ENCODE measurements around the gene TFDP2. TPM values are rescaled to one million over a fixed set of nuclear protein-coding genes. Genes with fewer than 3 reads are reported as not detected.
"Not testable (repeated sequence)": the region's sequence is repeated elsewhere in the genome, so short reads cannot be mapped to it uniquely, and the experiment has no call there.

TFDP2 gene
- total RNA-seq, 3 donors from 2014 or later = 55.9 to 93.5 (median 59.3) TPM

DNA sequence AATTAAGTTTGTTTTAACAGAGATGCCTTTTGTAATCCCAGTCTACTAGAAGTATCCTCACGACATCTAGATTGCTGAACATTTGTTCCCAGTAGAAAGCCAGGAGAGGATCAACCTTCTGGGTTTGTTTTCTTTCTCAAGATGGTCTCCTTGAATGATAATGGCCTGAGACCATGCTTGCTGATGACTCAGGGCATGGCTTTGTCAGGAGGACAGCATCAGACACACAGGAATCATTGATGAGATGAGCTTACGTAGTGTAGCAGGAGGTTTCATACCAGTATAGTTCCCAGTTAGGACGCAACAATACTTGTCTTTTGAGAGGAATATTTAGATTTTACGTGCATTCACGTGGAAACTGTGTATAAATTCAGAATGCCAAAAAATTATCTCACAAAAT is 234.3 kb downstream of the TFDP2 start:
- Histone ChIP-seq H3K9me3 (no peaks in the 10 kb centered on the region), H3K36me3 (no peaks in the 10 kb centered on the region), H3K27me3 (no peaks in the 10 kb centered on the region), H3K27ac (no peak overlapping the region), H3K4me1 (no peaks in the 10 kb centered on the region), H3K4me3 (no peak overlapping the region)
- intact Hi-C loops (cut with DNase I; ENCODE audit: low total_unique reads) = no loop called here
- no peak for DNase-seq (ENCODE audit: low spot score in 2 of 2)
- TF ChIP-seq, protein P1, sequence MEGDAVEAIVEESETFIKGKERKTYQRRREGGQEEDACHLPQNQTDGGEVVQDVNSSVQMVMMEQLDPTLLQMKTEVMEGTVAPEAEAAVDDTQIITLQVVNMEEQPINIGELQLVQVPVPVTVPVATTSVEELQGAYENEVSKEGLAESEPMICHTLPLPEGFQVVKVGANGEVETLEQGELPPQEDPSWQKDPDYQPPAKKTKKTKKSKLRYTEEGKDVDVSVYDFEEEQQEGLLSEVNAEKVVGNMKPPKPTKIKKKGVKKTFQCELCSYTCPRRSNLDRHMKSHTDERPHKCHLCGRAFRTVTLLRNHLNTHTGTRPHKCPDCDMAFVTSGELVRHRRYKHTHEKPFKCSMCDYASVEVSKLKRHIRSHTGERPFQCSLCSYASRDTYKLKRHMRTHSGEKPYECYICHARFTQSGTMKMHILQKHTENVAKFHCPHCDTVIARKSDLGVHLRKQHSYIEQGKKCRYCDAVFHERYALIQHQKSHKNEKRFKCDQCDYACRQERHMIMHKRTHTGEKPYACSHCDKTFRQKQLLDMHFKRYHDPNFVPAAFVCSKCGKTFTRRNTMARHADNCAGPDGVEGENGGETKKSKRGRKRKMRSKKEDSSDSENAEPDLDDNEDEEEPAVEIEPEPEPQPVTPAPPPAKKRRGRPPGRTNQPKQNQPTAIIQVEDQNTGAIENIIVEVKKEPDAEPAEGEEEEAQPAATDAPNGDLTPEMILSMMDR (IDR thresholded peaks at IDR 0.05) = no peak
- TF ChIP-seq POLR2A (IDR thresholded peaks at IDR 0.05) (no peak), POLR2AphosphoS5 (IDR thresholded peaks at IDR 0.05) (no peak)

DNA sequence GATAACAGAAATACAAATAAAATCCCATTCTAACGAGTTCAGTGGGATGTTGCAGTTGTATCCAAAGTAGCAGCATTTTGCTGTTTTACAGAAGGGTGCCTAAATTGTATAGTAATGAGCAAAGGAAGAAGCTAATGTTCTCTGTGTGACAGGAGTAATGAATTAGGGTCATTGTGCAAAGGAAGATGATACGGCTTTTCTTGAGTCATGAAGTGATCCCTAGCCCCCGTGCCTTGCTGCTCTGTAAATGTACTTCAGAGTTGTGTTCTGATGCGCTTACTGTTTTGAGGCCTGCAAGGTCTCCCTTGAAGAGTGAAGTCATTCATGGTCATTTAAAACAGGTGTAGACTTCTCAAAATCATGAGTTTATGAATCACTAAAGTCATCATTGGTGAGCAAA is 235.0 kb downstream of the TFDP2 start:
- Histone ChIP-seq H3K9me3 (no peaks in the 10 kb centered on the region), H3K36me3 (no peaks in the 10 kb centered on the region), H3K4me1 (no peaks in the 10 kb centered on the region), H3K27me3 (no peaks in the 10 kb centered on the region), H3K27ac (no peak overlapping the region), H3K4me3 (no peak overlapping the region)
- intact Hi-C loops (cut with DNase I; ENCODE audit: low total_unique reads) = no loop called here
- DNase-seq (ENCODE audit: low spot score in 2 of 2) = no peak
- TF ChIP-seq, protein P1 (IDR thresholded peaks at IDR 0.05) = no peak
- TF ChIP-seq POLR2A (IDR thresholded peaks at IDR 0.05) (no peak), POLR2AphosphoS5 (IDR thresholded peaks at IDR 0.05) (no peak)

DNA sequence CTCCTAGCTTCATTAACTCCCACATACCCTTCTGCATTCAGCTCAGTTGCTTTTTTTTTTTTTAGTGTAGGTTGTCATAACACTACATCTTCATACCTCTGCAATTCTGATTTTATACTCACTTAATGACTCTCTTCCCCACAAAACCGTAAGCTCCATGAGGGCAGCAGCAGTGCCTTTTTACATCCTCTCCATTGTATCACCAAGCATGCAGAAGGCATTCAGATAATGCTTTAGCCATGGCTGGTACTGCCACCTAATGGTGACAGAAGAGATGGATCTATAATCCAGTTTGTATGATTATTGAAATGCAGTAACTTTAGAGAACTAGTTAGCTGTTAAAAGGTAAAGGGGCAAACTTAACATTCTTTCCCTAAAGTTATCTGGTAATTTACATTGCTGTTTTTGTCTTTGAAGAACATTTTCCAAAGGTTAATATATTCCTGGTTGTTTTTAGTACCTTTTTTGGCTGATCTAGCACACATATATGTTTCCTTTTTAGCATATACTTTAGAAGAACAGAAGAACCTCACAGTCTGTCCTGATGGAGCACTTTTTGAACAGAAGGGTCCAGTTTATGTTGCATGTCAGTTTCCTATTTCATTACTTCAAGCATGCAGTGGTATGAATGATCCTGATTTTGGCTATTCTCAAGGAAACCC is 236.1 kb downstream of the TFDP2 start:
- H3K4me1 ChIP-seq = no peaks in the 10 kb centered on the region
- no peaks in the 10 kb centered on the region for H3K27me3 ChIP-seq
- H3K36me3 ChIP-seq = no peaks in the 10 kb centered on the region
- no peaks in the 10 kb centered on the region for H3K9me3 ChIP-seq
- intact Hi-C loops (cut with DNase I; ENCODE audit: low total_unique reads) = no loop called here
- DNase-seq (ENCODE audit: low spot score in 2 of 2) = no peak
- TF ChIP-seq, protein P1 (IDR thresholded peaks at IDR 0.05) = peak in 1 of 3 donors; percentile 69
- TF ChIP-seq POLR2A (IDR thresholded peaks at IDR 0.05) = no peak
- H3K4me3 ChIP-seq = no peak overlapping the region
- no peak overlapping the region for H3K27ac ChIP-seq

DNA sequence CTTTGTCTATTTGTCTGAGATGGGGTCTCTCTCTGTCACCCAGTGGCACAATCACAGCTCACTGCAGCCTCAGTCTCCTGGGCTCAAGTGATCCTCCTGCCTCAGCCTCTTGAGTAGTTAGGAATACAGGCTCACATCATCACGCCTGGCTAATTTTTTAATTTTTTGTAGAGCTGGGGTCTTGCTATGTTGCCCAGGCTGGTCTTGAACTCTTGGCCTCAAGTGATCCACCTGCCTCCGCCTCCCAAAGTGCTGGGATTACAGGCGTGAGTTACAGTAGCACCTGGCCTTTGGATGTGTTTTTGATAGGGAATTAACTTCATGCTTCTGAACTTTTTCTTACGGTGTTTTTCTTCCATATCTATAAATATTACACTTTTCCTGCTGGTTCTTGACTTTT is 239.4 kb downstream of the TFDP2 start:
- DNase-seq (ENCODE audit: low spot score in 2 of 2); H3K4me1 ChIP-seq; intact Hi-C loops (cut with DNase I; ENCODE audit: low total_unique reads); H3K4me3 ChIP-seq; H3K9me3 ChIP-seq; H3K36me3 ChIP-seq; H3K27ac ChIP-seq; H3K27me3 ChIP-seq: not testable (repeated sequence)

DNA sequence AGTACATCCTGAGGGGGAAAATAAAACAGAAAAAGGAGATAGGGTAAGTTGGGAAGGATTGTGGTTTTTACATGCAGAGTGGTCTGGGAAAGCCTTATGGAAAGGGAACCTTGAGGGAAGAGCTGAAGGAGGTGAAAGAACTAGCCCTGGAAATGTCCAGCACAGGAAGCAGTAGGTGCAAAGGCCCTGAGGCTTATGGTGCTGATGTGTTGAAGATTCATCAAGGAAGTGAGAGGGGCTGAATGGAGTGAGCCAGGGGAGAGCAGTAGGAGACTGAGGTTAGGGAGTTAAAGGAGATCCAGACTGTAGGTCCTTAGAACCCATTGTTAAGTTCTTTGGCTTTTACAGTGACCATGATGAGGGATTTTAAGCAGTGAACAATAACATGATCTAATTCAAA is 239.9 kb downstream of the TFDP2 start:
- TF ChIP-seq POLR2A (IDR thresholded peaks at IDR 0.05) = no peak
- TF ChIP-seq POLR2AphosphoS5 (IDR thresholded peaks at IDR 0.05) = no peak
- TF ChIP-seq, protein P1 (IDR thresholded peaks at IDR 0.05) = no peak
- Histone ChIP-seq H3K27me3 (no peaks in the 10 kb centered on the region), H3K4me3 (no peak overlapping the region), H3K4me1 (no peaks in the 10 kb centered on the region), H3K9me3 (no peaks in the 10 kb centered on the region), H3K36me3 (no peaks in the 10 kb centered on the region), H3K27ac (no peak overlapping the region)
- no peak for DNase-seq (ENCODE audit: low spot score in 2 of 2)
- intact Hi-C loops (cut with DNase I; ENCODE audit: low total_unique reads) = no loop called here

DNA sequence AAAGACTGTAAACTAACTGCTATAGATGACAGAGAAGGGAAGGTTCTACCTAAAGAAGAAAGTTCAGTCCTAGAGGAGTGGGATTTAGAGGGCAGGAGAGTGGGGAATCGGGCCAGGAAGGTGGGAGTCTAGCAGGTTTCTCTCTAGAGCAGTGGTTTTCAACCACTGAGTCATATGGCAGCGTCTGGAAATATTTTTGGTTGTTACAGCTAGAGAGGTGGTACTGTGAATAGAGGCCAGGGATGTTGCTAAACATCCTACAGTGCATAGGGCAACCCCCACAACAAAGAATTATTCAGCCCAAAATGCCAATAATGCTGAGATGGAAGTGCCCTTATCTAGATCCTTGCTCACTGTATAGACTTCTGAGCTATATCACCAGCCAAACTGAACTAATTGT is 244.2 kb downstream of the TFDP2 start:
- TF ChIP-seq POLR2AphosphoS5 (IDR thresholded peaks at IDR 0.05) = no peak
- intact Hi-C loops (cut with DNase I; ENCODE audit: low total_unique reads) = no loop called here
- Histone ChIP-seq H3K36me3 (no peaks in the 10 kb centered on the region), H3K4me3 (no peak overlapping the region), H3K27me3 (no peaks in the 10 kb centered on the region), H3K9me3 (no peaks in the 10 kb centered on the region), H3K27ac (no peak overlapping the region), H3K4me1 (no peaks in the 10 kb centered on the region)
- no peak for DNase-seq (ENCODE audit: low spot score in 2 of 2)
